ENCODE data around the gene LDLRAD4.

GRCh38 chr18:13545955-13546354, 327.4 kb downstream of the LDLRAD4 start:
- TF ChIP-seq BHLHE40 (IDR thresholded peaks at IDR 0.05; ENCODE audit: borderline replicate concordance) (no peak), FOXM1 (IDR thresholded peaks at IDR 0.05; ENCODE audit: borderline replicate concordance) (no peak), SUZ12 (IDR thresholded peaks at IDR 0.05) (no peak), HDGF (IDR thresholded peaks at IDR 0.05; ENCODE audit: borderline replicate concordance) (no peak), ELF4 (IDR thresholded peaks at IDR 0.05) (no peak)

Measured in HEK293T (cell line).